Vagina (tissue), 2 donors: ENCODE results near the gene CNOT1.

Experiments used
- POLR2AphosphoS5 ChIP-seq, 2 donors: sonication (generic); formaldehyde crosslinking; IDR thresholded peaks; one replicate each; pipeline ENCODE4 v1.9.0; 2017; ENCODE audit warnings: antibody characterized with exemption in 2 of 2, mild to moderate bottlenecking in 2 of 2, low read depth in 1 of 2; ENCODE audit not compliant: insufficient read depth in 1 of 2
- TF ChIP-seq, protein P1 (sequence below), 3 experiments: fragments of 450-650 bp in 2 of 3; fragments of 200-600 bp in 1 of 3; sonication (generic) in 1 of 3; IDR thresholded peaks; one replicate each; pipeline ENCODE4 v1.5.1; 2017 to 2019; ENCODE audit warnings: antibody characterized with exemption in 3 of 3, mild to moderate bottlenecking in 2 of 3, moderate library complexity in 2 of 3

DNA sequence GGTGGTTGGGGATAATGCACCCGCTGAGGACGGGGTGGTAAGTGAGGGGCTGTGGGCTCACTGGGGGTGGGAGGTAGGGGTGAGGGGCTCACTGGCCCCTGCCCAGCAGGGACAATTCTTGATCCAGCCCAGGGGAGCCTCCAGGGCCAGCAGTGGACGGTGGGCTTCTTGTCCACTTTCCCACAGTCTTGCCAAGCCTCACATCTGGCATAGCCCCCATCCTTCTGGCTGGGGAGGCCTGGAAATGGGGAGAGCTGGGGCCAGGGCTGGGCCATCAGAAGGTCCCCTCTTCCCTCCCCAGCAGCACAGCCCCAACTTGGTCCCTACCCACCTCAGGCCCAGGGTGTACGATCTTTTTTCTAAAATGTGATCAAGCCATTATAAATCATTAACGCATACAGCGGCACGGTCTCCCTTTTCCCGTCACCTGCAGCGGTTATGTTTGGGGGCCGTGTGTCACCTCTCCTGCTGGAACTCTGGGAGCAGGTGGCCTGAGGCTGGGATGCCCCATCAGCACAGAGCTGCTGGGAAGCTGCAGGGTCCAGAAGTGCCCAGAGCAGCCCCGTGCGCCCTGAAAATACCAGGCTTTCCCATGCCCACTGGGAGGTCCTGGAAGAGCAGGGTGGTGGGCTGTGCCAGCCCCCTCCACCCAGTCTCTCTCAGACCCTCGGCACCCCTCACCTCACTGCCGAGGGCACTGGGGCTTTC is 121.5 kb downstream of the CNOT1 start:
- TF ChIP-seq, protein P1, sequence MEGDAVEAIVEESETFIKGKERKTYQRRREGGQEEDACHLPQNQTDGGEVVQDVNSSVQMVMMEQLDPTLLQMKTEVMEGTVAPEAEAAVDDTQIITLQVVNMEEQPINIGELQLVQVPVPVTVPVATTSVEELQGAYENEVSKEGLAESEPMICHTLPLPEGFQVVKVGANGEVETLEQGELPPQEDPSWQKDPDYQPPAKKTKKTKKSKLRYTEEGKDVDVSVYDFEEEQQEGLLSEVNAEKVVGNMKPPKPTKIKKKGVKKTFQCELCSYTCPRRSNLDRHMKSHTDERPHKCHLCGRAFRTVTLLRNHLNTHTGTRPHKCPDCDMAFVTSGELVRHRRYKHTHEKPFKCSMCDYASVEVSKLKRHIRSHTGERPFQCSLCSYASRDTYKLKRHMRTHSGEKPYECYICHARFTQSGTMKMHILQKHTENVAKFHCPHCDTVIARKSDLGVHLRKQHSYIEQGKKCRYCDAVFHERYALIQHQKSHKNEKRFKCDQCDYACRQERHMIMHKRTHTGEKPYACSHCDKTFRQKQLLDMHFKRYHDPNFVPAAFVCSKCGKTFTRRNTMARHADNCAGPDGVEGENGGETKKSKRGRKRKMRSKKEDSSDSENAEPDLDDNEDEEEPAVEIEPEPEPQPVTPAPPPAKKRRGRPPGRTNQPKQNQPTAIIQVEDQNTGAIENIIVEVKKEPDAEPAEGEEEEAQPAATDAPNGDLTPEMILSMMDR (IDR thresholded peaks at IDR 0.05): no peak
- no peak for TF ChIP-seq POLR2AphosphoS5 (IDR thresholded peaks at IDR 0.05; ENCODE audit: insufficient read depth in 1 of 2, low read depth in 1 of 2)
